Measurements from ENCODE around the gene MRPL36.

Gene MRPL36

GRCh38 chr5:1762883-1763547, 36.6 kb downstream of the MRPL36 start:
- no peak for DNase-seq

DNA sequence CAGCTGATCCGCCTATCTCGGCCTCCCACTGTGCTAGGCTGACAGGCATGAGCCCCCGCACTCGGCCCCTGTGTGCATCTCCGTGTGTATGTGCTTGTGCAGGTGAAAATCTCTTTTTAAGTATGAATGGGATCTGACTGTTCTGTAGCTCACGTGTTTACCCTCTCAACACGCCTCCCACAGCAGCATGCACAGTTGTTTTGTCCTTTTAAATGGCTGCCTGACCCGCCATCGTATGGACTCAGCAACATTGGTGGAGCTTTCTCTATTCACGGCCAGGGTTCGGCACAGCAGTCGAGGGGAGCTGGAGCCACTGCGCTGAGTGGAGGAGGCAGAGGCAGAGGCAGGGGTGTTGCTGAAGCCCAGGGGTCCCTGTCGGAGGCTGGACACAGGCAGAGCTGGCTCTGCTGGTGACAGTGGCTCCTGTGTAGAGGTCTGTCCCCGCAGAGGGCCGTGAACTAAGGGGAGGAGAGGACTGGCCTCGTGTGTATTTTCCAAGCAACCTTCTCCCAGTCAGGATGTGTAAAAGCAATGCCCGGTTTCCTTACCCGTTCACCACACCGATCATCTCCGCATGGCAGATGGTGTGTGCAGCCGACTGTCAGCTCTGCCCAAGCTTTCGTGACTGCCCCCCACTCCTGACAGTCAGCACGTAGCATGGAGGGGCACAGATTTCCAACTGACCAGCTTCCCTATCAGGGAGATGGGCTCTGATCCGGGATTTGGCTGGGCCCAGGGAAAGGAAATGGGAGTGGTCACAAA, 37.3 kb downstream of the MRPL36 start:
- no peak for DNase-seq

GRCh38 chr5:1761453-1761755, 38.2 kb downstream of the MRPL36 start:
- DNase-seq: no peak

DNA sequence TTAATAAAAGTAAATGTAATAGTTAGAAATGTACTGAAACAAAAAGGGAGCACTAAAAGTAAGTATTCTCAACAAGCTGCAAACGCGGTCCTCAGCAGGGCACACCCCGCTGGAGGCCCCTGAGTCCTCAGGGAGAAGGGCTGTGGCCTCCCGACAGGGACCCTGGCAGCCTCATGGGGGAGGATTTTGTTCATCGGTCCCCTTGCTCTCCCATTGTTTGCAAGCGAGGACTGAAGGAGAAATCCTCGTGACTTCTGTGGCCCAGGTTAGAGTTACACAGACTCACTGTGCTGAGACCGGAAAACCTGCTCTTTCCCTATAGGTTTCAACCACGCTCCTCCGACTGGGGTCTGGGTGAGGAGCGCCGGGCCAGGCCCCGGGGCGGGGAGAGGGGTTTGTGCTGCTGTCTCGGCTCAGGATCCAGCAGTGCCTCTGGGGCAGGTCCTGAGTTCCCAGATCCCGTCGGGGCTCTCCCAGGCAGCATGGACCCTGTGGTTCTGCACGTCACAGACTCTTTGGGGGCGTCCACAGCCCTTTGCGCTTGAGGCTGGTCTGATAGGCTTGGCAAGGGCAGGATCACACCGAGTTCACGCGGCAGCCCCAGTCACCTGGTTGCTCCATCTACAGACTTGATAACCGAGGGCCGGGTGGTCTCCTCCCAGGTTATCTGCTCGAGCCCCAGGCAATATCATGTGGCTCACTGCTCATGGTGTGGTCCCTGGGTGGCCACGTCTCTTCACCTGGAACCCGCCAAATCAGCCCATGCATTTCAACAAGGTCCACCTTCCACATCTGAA, 38.8 kb downstream of the MRPL36 start:
- no peak for DNase-seq

GRCh38 chr5:1760231-1760630, 39.4 kb downstream of the MRPL36 start:
- no peak for DNase-seq

DNA sequence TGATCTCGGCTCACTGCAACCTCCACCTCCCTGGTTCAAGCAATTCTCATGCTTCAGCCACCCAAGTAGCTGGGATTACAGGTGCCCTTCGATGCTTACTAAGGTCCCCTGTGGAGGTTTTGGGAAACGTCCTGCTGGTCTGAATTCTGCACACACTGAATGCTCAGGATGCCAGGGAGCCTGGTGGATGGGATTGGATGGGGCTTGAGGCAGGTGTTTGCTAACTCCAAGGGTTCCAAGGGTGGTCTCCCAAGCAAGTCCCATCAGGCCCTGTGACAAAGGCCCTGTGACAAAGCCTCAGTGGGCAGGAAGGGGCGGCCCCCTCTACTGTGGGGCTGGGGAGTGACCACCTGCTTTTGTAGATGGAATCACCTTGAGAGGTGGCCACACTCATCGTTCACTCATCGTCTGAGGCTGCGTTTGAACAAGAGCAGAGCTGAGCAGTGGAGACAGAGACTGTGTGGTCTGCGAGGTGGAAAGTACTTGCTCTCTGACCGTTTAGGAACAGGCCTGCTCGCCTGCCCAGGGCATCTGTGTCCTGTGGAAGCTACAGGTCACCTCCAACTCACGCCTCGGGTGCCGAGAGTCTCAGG, 40.2 kb downstream of the MRPL36 start:
- no peak for DNase-seq

DNA sequence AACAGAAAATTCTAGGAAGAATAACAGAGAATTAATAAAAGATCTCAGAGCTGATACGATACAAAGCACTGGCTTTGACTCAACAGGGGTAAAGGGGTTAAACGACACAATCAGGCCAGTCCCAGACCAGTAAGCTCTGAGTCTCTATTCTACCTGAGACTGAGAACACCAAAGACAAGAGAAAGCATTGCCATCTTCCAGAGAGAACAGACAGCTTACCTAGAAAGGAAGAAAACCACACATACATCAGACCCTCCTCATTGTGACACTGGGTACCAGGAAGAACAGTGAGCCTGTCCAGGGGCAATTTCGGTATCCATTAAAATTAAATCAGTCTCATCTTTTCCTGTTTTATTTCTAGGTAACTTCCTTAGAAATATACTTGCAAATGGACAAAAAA, 41.1 kb downstream of the MRPL36 start:
- DNase-seq: no peak

DNA sequence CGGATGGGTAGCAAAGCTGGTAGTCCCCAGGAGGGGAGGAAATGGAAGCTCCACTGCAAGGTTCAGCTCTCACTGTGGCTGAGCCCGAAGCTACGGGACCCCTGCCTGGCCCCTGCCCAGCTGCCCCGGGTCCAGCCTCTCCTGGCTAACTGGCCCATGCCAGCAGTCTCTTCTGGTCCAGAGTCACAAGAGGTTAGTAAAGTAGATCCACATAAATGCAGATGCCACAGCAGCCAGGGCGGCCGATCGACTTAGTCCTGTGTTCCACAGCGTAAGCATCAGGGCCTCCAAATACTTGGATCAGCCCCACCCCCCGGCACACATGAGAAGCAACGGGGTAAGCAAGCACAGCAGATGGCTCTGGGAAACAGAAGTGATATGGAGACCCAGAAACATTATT, 42.1 kb downstream of the MRPL36 start:
- DNase-seq: no peak

DNA sequence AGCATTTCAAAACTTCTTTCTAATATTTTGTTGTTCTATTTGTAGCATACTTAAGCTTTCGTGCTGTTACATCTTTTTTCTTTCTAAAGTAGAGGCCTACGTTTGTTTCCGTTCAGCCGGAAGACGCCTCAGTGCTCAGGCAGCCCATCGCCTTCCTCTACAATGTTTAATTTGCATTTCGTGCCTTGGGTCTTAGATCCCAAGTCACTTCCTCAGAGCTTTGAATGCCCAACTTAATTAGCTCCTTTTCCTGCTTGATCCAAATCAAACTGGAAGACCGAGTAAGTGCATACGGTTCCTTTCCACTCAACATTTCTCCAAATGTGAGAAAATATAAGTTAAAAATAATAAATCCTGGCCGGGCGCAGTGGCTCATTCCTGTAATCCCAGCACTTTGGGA, 43.2 kb downstream of the MRPL36 start:
- DNase-seq: no peak

DNA sequence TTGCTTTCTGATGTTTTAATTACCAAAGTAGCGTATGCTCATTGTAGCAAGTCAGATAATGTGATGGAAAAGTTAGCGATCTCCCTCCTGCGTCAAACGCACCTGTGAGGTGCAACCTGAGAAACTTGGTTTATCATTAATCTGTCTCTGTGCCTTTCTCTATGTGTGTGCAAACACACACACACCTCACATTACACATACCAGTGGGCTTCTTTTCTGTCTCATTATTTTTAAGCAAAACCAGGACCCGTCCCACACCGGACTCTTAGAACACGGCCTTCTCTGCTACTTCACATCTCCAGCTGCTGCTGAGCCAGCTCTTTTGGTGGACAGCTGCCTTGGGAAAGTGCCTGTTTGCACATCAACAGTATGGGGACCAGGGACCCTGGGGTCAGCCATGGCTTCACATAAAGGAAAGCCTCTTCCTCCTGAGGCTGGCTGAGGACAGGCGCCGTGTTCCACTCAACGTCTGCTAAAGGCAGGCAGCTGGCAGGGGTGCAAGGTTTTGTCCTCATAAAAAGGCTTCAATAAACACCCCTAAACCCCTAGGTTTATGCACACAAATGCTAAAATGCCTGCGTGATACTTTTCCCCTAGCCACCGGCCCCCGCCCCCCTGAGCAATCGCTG, 44.2 kb downstream of the MRPL36 start:
- DNase-seq: no peak

DNA sequence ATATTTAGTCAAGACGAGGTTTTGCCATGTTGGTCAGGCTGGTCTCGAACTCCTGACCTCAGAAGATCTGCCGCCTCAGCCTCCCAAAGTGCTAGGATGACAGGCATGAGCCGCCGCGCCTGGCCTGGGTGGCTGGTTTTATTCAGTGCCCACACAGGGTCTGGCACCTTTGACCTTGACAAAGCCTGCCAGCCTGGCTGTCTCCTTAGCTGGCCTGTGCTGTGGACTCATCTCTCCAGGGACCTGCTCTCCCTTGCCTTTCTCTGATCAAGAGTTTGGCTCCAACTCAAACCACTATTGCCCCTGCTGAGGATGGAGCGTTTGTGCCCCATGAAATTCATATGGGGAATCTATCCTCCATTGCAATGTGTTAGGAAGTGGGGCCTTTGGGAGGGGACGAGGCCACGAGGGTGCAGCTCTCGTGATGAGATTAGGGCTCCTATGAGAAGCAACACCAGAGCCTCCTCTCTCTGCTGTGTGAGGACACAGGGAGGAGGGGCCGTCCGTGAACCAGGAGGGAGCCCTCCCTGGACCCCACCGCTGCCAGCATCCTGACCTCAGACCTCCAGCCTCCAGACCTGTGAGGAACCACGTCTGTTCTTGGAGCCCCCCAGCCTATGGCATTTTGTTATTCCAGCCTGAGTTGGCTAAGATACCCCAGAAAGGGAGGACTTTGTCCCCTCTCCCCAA, 45.0 kb downstream of the MRPL36 start:
- DNase-seq: no peak

- DNase-seq: no peak
These were observed 46.1 kb downstream of the MRPL36 start for GRCh38 chr5:1753490-1753889.

- DNase-seq: no peak
These were observed 46.8 kb downstream of the MRPL36 start for GRCh38 chr5:1752881-1753280.

- no peak for DNase-seq
These were observed 47.5 kb downstream of the MRPL36 start for GRCh38 chr5:1751864-1752822.

- DNase-seq: no peak
These were observed 48.4 kb downstream of the MRPL36 start for GRCh38 chr5:1751026-1751863.

- DNase-seq: no peak
These were observed 49.2 kb downstream of the MRPL36 start for GRCh38 chr5:1750469-1750868.

DNA sequence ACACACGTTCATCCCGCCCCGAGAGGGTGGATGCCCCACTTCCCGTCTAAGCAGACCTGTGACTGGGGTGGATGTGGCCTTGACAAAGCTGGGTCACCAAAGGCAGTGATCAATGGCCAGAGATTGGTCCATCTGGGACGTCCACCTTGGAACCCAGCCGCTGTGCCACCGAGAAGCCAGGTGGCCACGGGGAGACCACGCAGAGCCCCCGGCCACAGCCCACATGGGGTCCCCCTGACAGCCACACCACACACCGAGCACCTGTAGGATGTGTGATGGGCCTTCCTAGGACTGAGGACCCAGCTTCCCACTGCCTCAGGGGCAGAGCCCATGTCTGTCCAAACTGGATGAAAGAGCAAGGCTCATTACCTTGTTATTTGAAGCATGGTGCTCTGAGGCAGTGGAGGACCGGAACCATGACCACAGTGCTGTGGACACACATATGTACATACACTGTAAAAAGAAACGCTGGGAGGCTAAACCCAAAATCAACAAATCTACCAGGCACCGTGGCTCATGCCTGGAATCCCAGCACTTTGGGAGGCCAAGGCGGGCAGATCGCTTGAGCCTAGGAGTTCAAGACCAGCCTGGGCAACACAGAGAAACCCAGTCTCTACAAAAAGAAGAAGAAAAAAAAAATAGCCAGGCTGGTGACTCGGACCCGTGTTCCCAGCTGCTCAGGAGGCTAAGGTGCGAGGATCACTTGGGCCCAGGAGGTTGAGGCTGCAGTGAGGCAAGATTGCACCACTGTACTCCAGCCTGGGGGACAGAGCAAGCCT, 50.1 kb downstream of the MRPL36 start:
- no peak for DNase-seq

- no peak for DNase-seq
These were observed 50.8 kb downstream of the MRPL36 start for GRCh38 chr5:1748845-1749244.

All from inflammatory macrophage treated with lipopolysaccharide for 4 hours (primary cell).